Left cardiac atrium (tissue), 4 donors: ENCODE results near the gene ZNF277. TPM values are rescaled to one million over a fixed set of nuclear protein-coding genes. Genes with fewer than 3 reads are reported as not detected.

Source experiments
- ATAC-seq, 2 donors: fragments of 200-7000 bp; cut with Tn5 transposase; one replicate each; pipeline ENCODE4 v1.9.1; 2020; ENCODE audit warnings: mild to moderate bottlenecking in 2 of 2, moderate library complexity in 2 of 2
- DNase-seq: peaks from one replicate; pipeline ENCODE4 v3.0.0-alpha.2; 2020
- intact Hi-C, 2 donors: fragments of 100-400 bp; cut with DNase I; formaldehyde crosslinking; loops; one replicate each; pipeline versions ENCODE4 v1.14.1 to v1.15.1; 2022 to 2023
- total RNA-seq, 2 donors: library from RNA; stranded (reverse); fragmentation: NEBNext Ultra II Directional; extraction: Animal tissue kit (Norgen Biotek cat#: 25700); gene quantifications; one replicate each; pipeline ENCODE4 v1.2.1, GENCODE V29; 2021
- donor health status: DM: no; HTN: yes; CAD: no.
- donor health status: DM: no; HTN: yes; CAD: no; lungs with severe emphysema.
- donor health status: DM: yes; HTN: yes; CAD: no.
- donor health status: Dilated cardiomyopathy.

ZNF277 gene
- total RNA-seq, 2 donors from 2014 or later, result 14.9 to 16.2 TPM

DNA sequence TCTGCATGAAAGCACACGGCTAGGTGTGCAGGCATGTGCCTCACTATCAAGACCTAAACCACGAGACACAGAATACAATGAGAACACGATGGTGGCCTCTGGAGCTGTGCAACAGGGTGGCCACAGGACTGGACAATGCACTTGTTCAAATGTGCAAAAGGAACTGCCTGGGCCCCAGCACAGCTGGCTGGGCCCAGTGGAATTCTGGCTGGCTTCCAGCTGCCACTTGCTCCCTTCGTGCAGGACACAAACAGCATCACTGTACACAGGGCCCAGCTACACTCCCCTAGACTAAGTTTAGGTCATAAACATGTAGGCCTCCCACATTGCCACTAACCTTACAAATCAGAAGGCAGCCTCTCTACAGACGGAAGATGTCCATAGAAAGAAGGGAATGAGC lies 23.7 kb upstream of the ZNF277 start:
- intact Hi-C loops, result no loop called here
- DNase-seq (peak; percentile 47), ATAC-seq (peak; percentile 45 to 70)

DNA sequence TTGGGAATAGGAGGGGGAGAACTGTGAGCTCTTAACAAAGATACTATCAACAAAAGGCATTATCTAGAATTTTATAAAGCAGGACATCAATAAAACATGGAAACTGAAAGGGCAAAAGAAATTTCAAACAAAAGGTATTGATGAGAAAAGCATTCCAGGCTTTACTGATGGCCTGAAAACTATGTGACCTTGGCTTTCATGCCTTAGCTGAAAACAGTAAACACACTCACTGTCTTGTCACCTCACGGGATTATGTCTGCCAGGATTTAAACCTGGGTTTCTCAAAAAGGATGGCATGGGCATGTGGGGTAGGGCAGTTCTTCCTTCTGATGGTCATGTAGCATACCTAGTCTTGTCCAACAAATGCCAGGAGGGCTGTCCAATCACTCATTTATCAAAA lies 23.2 kb upstream of the ZNF277 start:
- ATAC-seq, result no peak
- no peak for DNase-seq
- intact Hi-C loops, result no loop called here

- ATAC-seq, result no peak
- no peak for DNase-seq
- intact Hi-C loops, result no loop called here
Measured at GRCh38 chr7:112184455-112184854, 22.0 kb upstream of the ZNF277 start.

GRCh38 chr7:112185005-112185834 lies 21.3 kb upstream of the ZNF277 start:
- ATAC-seq (peak; percentile 10 to 27), DNase-seq (no peak)
- intact Hi-C loops, result no loop called here

- ATAC-seq, result no peak
Measured at GRCh38 chr7:112186300-112186699, 20.2 kb upstream of the ZNF277 start.

DNA sequence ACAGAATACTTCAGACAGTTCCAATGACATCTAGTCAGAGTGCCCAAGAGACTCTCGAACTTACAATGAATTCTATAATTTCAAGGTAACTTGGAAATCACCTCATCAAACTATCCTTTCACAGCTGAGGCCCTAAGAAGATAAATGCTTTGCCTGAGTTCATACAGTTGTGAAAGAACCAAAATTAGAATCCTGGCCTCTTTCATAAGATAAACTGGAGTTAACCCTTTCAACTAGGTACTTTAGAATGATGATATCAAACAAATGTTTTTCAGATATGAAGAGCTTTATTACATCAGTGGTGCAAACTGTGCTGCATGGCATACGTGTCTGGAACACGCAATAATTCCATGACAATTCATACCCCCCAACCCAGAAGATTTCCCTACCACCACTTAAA lies 18.2 kb upstream of the ZNF277 start:
- ATAC-seq, result no peak
- intact Hi-C loops, result no loop called here
- no peak for DNase-seq

More at GRCh38 chr7:112186300-112186699, 20.2 kb upstream of the ZNF277 start:
- no peak for DNase-seq
- intact Hi-C loops, result no loop called here

GRCh38 chr7:112189691-112190090 lies 16.8 kb upstream of the ZNF277 start:
- intact Hi-C loops, result no loop called here
- no peak for DNase-seq

DNA sequence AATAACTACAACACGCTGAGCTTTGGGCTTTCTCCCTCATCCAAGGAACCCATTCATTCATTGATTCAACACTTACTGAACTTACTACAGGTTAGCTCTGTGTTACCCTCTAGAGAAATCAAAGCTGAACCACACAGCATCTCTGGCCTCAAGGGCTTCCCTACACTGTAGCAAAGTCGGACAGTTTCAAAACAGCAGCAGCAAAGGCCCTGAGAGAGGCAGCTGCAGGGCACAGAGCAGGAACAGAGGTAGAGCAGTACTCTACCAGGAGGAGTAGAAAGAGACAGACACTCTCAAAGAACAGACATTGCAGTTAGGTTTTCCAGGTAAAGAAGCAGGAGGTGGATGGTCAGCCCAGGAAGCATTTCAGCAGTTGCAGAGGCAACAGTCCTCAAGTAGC lies 16.4 kb upstream of the ZNF277 start:
- no peak for ATAC-seq
- intact Hi-C loops, result no loop called here

More at GRCh38 chr7:112189691-112190090, 16.8 kb upstream of the ZNF277 start:
- ATAC-seq, result no peak

GRCh38 chr7:112192236-112193154 lies 14.0 kb upstream of the ZNF277 start:
- ATAC-seq (peak; percentile 38 to 81), DNase-seq (peak; percentile 40)
- intact Hi-C loops, result no loop called here

More for the DNA sequence above, 16.4 kb upstream of the ZNF277 start:
- no peak for DNase-seq

GRCh38 chr7:112193915-112194502 lies 12.5 kb upstream of the ZNF277 start:
- intact Hi-C loops, result no loop called here
- DNase-seq (no peak), ATAC-seq (no peak)

DNA sequence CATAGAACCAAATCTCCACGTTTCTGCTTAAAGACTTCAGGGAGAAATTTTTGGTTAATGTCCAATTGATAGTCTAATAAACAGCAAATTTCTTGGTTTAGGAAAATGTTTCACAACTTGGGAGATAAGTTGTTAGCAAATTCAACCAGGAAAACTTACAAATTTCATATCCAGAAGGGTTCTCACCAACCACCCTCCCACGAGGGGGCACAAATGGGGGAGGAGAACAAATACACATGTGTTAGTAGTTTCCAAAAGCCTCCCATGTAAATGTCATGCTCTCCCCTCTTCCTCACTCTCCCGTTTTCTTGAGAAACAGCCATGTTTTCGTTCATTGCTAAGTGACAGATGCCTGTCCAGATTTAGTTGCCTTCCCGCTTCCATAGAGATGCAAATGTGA lies 10.8 kb upstream of the ZNF277 start:
- intact Hi-C loops, result no loop called here
- ATAC-seq, result peak in 1 of 2 donors; percentile 12
- no peak for DNase-seq

- intact Hi-C loops, result no loop called here
- ATAC-seq, result no peak
- no peak for DNase-seq
Measured at GRCh38 chr7:112197322-112197721, 9.2 kb upstream of the ZNF277 start.

DNA sequence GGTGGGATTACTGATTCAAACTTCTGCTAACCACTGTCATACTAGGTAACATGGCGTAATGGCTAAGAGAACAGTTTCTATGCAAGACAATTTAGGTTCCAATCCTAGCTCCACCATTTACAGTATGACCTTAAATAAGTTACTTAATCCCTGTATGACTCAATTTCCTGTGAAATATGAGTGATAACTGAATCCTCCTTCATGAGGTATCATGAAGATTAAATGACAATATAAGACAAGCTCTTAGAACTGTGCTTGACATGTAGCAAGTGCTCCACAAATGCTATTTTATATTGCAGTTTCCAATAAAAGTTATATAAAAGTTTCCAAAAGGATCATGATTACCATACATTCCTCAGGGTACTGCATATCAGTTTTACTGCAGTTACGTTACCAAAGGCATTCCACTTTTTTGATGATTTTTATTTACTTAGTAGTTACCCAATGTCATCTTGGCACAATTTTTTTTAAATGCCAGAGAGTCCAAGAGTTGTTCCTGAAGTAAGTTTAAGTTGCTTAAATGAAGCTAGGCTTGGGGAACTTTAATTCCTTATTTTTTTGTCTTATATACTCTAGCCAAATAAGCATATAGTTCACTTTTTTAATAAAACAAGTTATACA lies 7.3 kb upstream of the ZNF277 start:
- no peak for DNase-seq
- intact Hi-C loops, result no loop called here
- ATAC-seq, result no peak

- intact Hi-C loops, result loop anchor here in 1 of 2 donors (10.0 kb wide), 4 partner anchors 65 to 245 kb away; no protein-coding TSS in a partner anchor
- ATAC-seq, result no peak
- no peak for DNase-seq
Measured at GRCh38 chr7:112199672-112200071, 6.8 kb upstream of the ZNF277 start.

DNA sequence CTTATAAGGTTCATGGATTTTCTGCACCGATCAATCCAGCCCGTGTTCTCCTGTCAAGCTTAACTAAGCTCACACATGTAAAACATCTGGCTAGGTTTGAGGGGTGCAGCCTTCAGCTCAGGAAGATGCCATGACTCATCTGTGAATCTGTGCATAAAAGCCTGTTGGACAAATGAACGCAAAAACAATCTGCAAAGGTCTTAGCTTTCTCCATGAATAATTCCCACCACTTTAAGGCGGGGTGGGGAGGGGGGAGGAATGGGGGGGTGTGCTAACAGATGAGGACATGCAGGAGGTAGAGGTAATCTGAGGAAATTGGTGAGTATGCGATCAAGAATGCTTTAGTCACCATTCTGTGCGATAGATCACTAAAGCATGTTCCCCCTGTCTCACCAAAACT lies 5.1 kb upstream of the ZNF277 start:
- intact Hi-C loops, result loop anchor here in 1 of 2 donors (10.0 kb wide), 4 partner anchors 67 to 247 kb away; no protein-coding TSS in a partner anchor
- ATAC-seq (no peak), DNase-seq (no peak)

DNA sequence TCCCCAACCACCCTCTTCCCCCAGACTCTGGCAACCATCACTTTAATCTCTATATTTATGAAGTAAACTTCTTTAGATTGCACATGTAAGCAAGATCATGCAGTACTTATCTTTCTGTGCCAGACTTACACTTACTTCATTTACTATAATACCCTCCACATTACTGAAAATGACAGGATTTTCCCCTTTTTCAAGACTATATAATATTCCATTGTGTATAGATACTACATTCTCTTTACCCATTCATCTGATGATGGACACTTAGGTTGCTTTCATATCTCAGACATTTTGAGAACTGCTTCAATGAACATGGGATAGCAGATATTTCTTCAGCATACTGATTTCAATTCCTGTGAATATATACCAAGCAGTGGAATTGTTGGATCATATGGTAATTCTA lies 4.7 kb upstream of the ZNF277 start:
- intact Hi-C loops, result loop anchor here in 1 of 2 donors (10.0 kb wide), 4 partner anchors 67 to 247 kb away; no protein-coding TSS in a partner anchor
- no peak for ATAC-seq

DNA sequence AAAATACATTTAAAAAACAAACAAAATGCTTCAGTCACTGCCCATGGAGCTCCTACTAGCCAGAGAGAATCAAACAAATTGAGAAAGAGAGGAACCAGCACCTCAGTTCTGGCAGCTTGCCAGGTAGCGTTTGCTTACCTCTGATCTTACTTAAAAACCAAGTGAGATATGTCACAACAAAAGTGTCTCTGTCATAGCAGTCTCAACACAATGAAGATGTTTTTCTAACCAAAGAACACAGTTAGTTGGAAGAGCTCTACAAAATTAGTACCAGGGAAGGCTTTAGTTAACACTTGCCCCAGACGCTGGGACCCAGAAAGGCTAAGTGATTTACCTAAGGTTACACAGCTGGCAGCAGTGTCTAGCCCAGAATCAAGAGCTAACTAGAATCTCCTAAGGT lies 3.7 kb upstream of the ZNF277 start:
- DNase-seq (peak; percentile 52), ATAC-seq (no peak)
- intact Hi-C loops, result loop anchor here in 1 of 2 donors (10.0 kb wide), 4 partner anchors 68 to 248 kb away; no protein-coding TSS in a partner anchor

More for the DNA sequence above, 4.7 kb upstream of the ZNF277 start:
- DNase-seq, result no peak

DNA sequence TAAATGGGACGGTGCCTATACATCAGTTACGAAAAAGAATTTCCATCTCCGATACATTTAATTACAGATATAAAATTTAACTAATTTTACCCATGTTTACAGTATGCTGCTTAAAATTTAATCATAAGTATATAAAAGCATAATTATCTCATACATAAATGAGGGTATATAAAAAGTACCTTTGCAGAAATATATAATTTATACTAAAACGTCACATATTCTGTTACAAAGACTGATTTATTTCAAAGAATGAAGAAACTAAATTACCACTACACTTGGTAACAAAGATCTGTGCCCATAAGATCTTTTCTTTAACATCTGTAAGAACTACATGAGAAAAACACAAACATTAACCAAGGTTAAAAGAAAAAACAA lies 3.1 kb upstream of the ZNF277 start:
- ATAC-seq (no peak), DNase-seq (no peak)
- intact Hi-C loops, result loop anchor here in 1 of 2 donors (10.0 kb wide), 4 partner anchors 69 to 249 kb away; no protein-coding TSS in a partner anchor
